WTC11 (cell line): ENCODE results near the gene PHAX.

Experiments
- CREB1 ChIP-seq: sonication (generic); formaldehyde crosslinking; IDR thresholded peaks from 2 replicates; pipeline ENCODE4 v1.8.0; 2023; ENCODE audit warnings: mild to moderate bottlenecking, missing genetic modification reagents
- FOXK1 ChIP-seq: sonication (generic); formaldehyde crosslinking; IDR thresholded peaks from 2 replicates; pipeline ENCODE4 v1.8.0; 2022; ENCODE audit warnings: mild to moderate bottlenecking, moderate library complexity, missing genetic modification reagents
- IRF1 ChIP-seq: sonication (generic); formaldehyde crosslinking; IDR thresholded peaks from 2 replicates; pipeline ENCODE4 v1.8.0; 2023; ENCODE audit warnings: missing genetic modification reagents
- KAT7 ChIP-seq: sonication (generic); formaldehyde crosslinking; IDR thresholded peaks from 2 replicates; pipeline ENCODE4 v1.8.1; 2023; ENCODE audit warnings: missing genetic modification reagents, mild to moderate bottlenecking, borderline replicate concordance
- MAX ChIP-seq: sonication (generic); formaldehyde crosslinking; IDR thresholded peaks from 2 replicates; pipeline ENCODE4 v1.8.0; 2022; ENCODE audit warnings: mild to moderate bottlenecking, missing genetic modification reagents
- PRDM15 ChIP-seq: sonication (generic); formaldehyde crosslinking; IDR thresholded peaks from 2 replicates; pipeline ENCODE4 v1.8.0; 2022; ENCODE audit warnings: missing genetic modification reagents
- TEAD1 ChIP-seq: sonication (generic); formaldehyde crosslinking; IDR thresholded peaks from 2 replicates; pipeline ENCODE4 v1.8.0; 2022; ENCODE audit warnings: mild to moderate bottlenecking, missing genetic modification reagents
- ZBTB43 ChIP-seq: sonication (generic); formaldehyde crosslinking; IDR thresholded peaks from 2 replicates; pipeline ENCODE4 v1.8.1; 2023; ENCODE audit warnings: mild to moderate bottlenecking, missing genetic modification reagents
- ZNF121 ChIP-seq: sonication (generic); formaldehyde crosslinking; IDR thresholded peaks from 2 replicates; pipeline ENCODE4 v1.8.0; 2023; ENCODE audit warnings: missing genetic modification reagents
- TF ChIP-seq, protein P1 (sequence below): sonication (generic); formaldehyde crosslinking; IDR thresholded peaks from 2 replicates; pipeline ENCODE4 v1.8.1; 2022; ENCODE audit warnings: low read depth, mild to moderate bottlenecking, moderate library complexity, missing genetic modification reagents, borderline replicate concordance
- TF ChIP-seq, protein P2 (sequence below): fragments of 200-600 bp; IDR thresholded peaks from 2 replicates; pipeline ENCODE4 v1.8.0; 2022; ENCODE audit warnings: antibody characterized with exemption
- TF ChIP-seq, protein P3 (sequence below): sonication (generic); formaldehyde crosslinking; IDR thresholded peaks from 2 replicates; pipeline ENCODE4 v1.8.0; 2022; ENCODE audit warnings: mild to moderate bottlenecking, missing genetic modification reagents
- TF ChIP-seq, protein P4 (sequence below): sonication (generic); formaldehyde crosslinking; IDR thresholded peaks from 2 replicates; pipeline ENCODE4 v1.8.1; 2023; ENCODE audit warnings: mild to moderate bottlenecking, missing genetic modification reagents, moderate library complexity

DNA sequence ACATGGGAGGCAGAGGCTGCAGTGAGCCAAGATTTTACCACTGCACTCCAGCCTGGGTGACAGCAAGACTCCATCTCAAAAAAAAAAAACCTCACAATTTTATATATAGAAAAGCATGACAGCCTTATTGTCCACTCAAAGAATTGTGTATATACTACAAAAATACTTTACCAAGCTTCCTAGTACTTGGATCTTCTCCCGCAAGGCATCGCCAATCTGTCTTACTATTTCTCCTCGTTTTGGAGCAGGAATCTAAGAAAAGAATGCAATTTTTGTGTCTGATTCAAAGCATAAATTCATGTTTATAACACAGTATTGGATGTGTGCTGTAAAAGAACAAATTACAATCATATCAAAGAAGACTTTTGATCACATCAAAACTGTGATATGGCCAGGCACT, 17.0 kb upstream of the PHAX start:
- TF ChIP-seq, protein P1, sequence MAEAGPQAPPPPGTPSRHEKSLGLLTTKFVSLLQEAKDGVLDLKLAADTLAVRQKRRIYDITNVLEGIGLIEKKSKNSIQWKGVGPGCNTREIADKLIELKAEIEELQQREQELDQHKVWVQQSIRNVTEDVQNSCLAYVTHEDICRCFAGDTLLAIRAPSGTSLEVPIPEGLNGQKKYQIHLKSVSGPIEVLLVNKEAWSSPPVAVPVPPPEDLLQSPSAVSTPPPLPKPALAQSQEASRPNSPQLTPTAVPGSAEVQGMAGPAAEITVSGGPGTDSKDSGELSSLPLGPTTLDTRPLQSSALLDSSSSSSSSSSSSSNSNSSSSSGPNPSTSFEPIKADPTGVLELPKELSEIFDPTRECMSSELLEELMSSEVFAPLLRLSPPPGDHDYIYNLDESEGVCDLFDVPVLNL (CRISPR knock-in tag) = no peak
- TF ChIP-seq, protein P2, sequence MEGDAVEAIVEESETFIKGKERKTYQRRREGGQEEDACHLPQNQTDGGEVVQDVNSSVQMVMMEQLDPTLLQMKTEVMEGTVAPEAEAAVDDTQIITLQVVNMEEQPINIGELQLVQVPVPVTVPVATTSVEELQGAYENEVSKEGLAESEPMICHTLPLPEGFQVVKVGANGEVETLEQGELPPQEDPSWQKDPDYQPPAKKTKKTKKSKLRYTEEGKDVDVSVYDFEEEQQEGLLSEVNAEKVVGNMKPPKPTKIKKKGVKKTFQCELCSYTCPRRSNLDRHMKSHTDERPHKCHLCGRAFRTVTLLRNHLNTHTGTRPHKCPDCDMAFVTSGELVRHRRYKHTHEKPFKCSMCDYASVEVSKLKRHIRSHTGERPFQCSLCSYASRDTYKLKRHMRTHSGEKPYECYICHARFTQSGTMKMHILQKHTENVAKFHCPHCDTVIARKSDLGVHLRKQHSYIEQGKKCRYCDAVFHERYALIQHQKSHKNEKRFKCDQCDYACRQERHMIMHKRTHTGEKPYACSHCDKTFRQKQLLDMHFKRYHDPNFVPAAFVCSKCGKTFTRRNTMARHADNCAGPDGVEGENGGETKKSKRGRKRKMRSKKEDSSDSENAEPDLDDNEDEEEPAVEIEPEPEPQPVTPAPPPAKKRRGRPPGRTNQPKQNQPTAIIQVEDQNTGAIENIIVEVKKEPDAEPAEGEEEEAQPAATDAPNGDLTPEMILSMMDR = no peak
- TF ChIP-seq IRF1 (CRISPR knock-in tag) (no peak), FOXK1 (no peak), ZBTB43 (CRISPR knock-in tag) (no peak), CREB1 (no peak), ZNF121 (CRISPR knock-in tag) (no peak), PRDM15 (CRISPR knock-in tag) (no peak), TEAD1 (CRISPR knock-in tag) (no peak), MAX (CRISPR knock-in tag) (no peak), KAT7 (CRISPR knock-in tag) (no peak)
- TF ChIP-seq, protein P3, sequence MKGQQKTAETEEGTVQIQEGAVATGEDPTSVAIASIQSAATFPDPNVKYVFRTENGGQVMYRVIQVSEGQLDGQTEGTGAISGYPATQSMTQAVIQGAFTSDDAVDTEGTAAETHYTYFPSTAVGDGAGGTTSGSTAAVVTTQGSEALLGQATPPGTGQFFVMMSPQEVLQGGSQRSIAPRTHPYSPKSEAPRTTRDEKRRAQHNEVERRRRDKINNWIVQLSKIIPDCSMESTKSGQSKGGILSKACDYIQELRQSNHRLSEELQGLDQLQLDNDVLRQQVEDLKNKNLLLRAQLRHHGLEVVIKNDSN (CRISPR knock-in tag) = no peak
- TF ChIP-seq, protein P4, sequence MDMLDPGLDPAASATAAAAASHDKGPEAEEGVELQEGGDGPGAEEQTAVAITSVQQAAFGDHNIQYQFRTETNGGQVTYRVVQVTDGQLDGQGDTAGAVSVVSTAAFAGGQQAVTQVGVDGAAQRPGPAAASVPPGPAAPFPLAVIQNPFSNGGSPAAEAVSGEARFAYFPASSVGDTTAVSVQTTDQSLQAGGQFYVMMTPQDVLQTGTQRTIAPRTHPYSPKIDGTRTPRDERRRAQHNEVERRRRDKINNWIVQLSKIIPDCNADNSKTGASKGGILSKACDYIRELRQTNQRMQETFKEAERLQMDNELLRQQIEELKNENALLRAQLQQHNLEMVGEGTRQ = no peak
